Duodenal mucosa (tissue), 2 donors: Measurements from ENCODE around the gene HBE1.
"Not testable (repeated sequence)": the region's sequence is repeated elsewhere in the genome, so short reads cannot be mapped to it uniquely, and the experiment has no call there.

Source experiments
- H3K27ac ChIP-seq: one replicate; pipeline ENCODE4 v1.7.0; 2013; ENCODE audit warnings: low read depth, low read length
- H3K27me3 ChIP-seq, 2 donors: one replicate each; pipeline ENCODE4 v1.7.0; 2013; ENCODE audit warnings: low read length in 2 of 2, control low read depth in 1 of 2; ENCODE audit not compliant: insufficient read depth in 2 of 2, control insufficient read depth in 1 of 2
- H3K36me3 ChIP-seq, 2 donors: one replicate each; pipeline ENCODE4 v1.7.0; 2013; ENCODE audit warnings: low read length in 2 of 2, control low read depth in 1 of 2; ENCODE audit not compliant: insufficient read depth in 2 of 2, control insufficient read depth in 1 of 2
- H3K4me1 ChIP-seq, 2 donors: one replicate each; pipeline ENCODE4 v1.7.0; 2013; ENCODE audit warnings: low read length in 2 of 2, control low read depth in 1 of 2; ENCODE audit not compliant: insufficient read depth in 2 of 2, control insufficient read depth in 1 of 2
- H3K4me3 ChIP-seq, 2 donors: one replicate each; pipeline ENCODE4 v1.7.0; 2013; ENCODE audit warnings: low read length in 2 of 2, low read depth in 1 of 2
- H3K9ac ChIP-seq, 2 donors: one replicate each; pipeline ENCODE4 v1.7.0; 2013; ENCODE audit warnings: low read length in 2 of 2, low read depth in 1 of 2
- H3K9me3 ChIP-seq, 2 donors: one replicate each; pipeline ENCODE4 v1.7.0; 2013; ENCODE audit warnings: low read length in 2 of 2, control low read depth in 1 of 2; ENCODE audit not compliant: control insufficient read depth in 1 of 2

HBE1 gene

DNA sequence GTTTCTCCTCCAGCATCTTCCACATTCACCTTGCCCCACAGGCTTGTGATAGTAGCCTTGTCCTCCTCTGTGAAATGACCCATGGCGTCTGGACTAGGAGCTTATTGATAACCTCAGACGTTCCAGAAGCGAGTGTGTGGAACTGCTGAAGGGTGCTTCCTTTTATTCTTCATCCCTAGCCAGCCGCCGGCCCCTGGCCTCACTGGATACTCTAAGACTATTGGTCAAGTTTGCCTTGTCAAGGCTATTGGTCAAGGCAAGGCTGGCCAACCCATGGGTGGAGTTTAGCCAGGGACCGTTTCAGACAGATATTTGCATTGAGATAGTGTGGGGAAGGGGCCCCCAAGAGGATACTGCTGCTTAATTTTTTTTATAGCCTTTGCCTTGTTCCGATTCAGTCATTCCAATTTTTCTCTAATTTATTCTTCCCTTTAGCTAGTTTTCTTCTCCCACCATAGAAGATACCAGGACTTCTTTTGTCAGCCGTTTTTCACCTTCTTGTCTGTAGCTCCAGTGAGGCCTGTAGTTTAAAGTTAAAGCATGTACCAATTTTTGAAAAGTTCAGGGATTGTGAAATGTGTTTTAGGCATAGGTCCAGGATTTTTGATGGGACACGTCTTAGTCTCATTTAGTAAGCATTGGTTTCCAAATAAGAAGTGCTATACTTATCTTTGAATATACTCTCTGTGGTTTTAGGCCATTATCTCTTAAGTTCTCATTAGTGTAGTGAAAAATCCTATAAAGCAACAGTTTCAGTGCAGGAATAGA lies 14.9 kb downstream of the HBE1 start, which contains the start of gene HBG2:
HBG2 (minus strand) TSS at position 136 of the 768 bp plus-strand sequence; CDS start at position 83, 53 bp downstream.
- H3K27me3 ChIP-seq, H3K4me1 ChIP-seq, H3K4me3 ChIP-seq, H3K36me3 ChIP-seq, H3K27ac ChIP-seq, H3K9me3 ChIP-seq, H3K9ac ChIP-seq: not testable (repeated sequence)

DNA sequence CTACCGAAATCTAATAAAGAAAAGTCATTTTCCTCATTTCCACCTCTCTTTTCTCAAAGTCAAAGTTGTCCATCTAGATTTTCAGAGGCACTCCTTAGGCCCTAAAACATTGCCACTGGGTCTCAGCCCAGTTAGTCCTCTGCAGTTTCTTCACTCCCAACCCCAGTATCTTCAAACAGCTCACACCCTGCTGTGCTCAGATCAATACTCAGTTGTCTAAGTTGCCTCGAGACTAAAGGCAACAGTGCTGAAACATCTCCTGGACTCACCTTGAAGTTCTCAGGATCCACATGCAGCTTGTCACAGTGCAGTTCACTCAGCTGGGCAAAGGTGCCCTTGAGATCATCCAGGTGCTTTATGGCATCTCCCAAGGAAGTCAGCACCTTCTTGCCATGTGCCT lies 15.7 kb downstream of the HBE1 start:
- not testable (repeated sequence) for H3K27me3 ChIP-seq, H3K4me3 ChIP-seq

DNA sequence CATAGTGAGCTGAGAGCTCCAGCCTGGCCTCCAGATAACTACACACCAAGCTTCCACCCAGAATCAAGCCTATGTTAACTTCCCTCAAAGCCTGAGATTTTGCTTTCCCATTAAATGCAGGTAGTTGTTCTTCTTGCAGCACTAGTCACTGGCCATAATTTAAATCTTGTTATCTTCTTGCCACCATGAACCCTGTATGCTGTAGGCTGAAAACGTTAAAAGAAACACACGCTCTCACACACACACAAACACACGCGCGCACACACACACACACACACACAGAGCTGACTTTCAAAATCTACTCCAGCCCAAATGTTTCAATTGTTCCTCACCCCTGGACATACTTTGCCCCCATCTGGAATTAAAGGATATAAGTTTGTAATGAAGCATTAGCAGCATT lies 16.3 kb downstream of the HBE1 start:
- not testable (repeated sequence) for H3K27me3 ChIP-seq, H3K4me3 ChIP-seq

More for the DNA sequence above, 15.7 kb downstream of the HBE1 start:
- H3K27ac ChIP-seq, H3K9ac ChIP-seq, H3K9me3 ChIP-seq, H3K4me1 ChIP-seq, H3K36me3 ChIP-seq: not testable (repeated sequence)

DNA sequence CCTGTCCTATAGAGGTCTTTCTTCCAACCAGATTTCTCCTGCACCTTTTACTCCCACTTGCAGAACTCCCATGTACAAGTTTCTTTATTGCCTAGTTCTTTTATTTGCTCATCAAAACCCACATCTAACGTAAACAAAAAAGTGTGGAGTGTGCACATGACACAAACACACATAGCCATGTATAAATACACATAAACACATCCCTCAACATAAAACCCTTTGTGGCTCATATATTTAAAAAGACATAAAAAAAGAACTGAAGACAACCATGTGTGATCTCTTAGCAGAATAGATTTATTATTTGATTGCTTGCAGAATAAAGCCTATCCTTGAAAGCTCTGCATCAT lies 16.9 kb downstream of the HBE1 start:
- Histone ChIP-seq H3K9ac (no peak overlapping the region), H3K27me3 (no peaks in the 10 kb centered on the region), H3K4me1 (no peaks in the 10 kb centered on the region), H3K9me3 (no peaks in the 10 kb centered on the region), H3K36me3 (no peaks in the 10 kb centered on the region), H3K4me3 (no peak overlapping the region), H3K27ac (no peak overlapping the region)

More for the DNA sequence above, 16.3 kb downstream of the HBE1 start:
- H3K9ac ChIP-seq, H3K4me1 ChIP-seq, H3K9me3 ChIP-seq, H3K27ac ChIP-seq, H3K36me3 ChIP-seq: not testable (repeated sequence)

DNA sequence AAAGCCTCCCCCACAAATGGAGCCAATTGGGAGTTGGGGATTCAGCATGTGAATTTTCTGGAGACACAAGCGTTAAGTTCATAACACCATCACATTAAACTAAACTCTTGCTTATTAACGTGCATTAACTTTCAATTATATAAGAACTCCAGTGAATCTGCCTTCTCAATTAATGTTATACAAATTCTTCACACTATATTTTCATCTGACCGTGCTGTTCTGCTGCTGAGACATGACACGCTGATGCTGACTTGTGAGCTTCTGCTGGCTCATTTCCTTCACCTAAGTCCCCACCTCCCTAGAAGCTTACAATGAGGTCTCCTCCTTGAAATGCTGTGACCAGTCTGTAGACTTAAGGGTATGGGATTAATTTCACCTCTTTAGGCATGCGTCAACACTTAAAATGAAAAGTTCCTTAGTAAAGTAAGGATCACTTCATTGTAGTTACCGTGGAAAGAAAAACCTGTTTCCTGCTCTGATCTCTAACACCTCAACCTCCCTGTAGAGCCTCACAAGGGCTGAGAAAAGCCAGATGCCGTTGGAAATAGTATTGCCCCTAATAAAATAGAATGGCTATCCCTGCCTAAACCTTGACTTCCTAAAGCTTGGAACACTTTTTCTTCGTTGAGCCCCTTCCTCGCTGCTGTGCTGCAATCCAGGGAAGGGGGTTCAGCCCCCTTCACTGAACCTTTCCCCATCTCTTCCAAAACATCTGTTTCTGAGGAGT lies 17.4 kb downstream of the HBE1 start:
- Histone ChIP-seq H3K4me3 (no peak overlapping the region), H3K4me1 (no peaks in the 10 kb centered on the region)

DNA sequence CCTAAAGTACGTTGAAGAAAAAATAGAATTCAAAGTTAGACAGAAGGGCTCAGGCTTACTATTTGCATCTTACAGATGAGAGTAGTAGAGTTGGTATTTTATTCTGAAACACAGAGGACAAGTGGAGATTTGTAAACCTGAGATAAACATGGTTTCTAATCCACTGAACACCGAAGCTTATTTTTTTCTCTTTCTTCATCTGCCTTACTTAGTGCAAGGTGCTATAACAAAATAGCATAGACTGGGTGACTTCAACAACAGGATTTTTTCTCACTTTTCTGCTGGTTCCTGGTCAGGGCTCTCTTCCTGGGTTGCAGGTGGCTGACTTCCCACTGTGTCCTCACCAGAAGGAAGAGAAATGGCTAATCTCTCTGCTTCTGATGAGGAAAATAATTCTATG lies 18.0 kb downstream of the HBE1 start:
- Histone ChIP-seq H3K27me3 (no peaks in the 10 kb centered on the region), H3K9ac (no peak overlapping the region), H3K27ac (no peak overlapping the region), H3K4me1 (no peaks in the 10 kb centered on the region), H3K36me3 (no peaks in the 10 kb centered on the region), H3K4me3 (no peak overlapping the region), H3K9me3 (no peaks in the 10 kb centered on the region)

More for the DNA sequence above, 17.4 kb downstream of the HBE1 start:
- no peaks in the 10 kb centered on the region for H3K27me3 ChIP-seq
- no peaks in the 10 kb centered on the region for H3K9me3 ChIP-seq
- no peak overlapping the region for H3K9ac ChIP-seq
- H3K27ac ChIP-seq: no peak overlapping the region
- no peaks in the 10 kb centered on the region for H3K36me3 ChIP-seq

DNA sequence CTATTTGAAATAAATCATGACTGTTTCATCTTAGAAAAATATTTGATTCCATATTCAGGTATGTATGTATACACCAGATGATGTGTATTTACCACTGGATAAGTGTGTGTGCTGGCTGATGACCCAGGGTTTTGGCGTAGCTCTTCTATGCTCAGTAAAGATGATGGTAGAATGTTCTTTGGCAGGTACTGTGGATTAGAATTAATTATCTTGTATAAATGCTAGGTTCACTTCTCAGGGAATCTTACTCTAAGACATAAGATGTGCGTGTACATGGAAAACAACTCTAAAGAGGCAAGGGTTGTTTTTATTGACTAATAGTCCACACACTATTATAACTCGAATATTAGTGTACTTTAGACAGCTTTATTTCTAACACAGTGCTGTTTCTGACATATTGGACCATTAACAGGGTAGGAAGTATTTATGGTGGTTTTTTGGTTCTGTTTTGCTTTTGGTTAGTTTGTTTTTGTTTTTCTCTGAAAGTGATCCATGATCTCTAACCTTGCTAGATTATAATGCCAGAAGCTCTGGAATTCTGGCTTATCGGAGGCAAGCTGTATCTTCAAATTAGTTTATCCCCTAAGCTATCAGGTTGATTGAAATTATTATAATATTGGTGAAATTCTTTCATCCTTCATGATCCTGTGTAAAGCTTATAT lies 19.1 kb downstream of the HBE1 start:
- no peaks in the 10 kb centered on the region for H3K27me3 ChIP-seq
- no peak overlapping the region for H3K4me3 ChIP-seq
- no peaks in the 10 kb centered on the region for H3K9me3 ChIP-seq
- H3K27ac ChIP-seq: no peak overlapping the region
- no peaks in the 10 kb centered on the region for H3K36me3 ChIP-seq
- H3K4me1 ChIP-seq: no peaks in the 10 kb centered on the region
- H3K9ac ChIP-seq: no peak overlapping the region

DNA sequence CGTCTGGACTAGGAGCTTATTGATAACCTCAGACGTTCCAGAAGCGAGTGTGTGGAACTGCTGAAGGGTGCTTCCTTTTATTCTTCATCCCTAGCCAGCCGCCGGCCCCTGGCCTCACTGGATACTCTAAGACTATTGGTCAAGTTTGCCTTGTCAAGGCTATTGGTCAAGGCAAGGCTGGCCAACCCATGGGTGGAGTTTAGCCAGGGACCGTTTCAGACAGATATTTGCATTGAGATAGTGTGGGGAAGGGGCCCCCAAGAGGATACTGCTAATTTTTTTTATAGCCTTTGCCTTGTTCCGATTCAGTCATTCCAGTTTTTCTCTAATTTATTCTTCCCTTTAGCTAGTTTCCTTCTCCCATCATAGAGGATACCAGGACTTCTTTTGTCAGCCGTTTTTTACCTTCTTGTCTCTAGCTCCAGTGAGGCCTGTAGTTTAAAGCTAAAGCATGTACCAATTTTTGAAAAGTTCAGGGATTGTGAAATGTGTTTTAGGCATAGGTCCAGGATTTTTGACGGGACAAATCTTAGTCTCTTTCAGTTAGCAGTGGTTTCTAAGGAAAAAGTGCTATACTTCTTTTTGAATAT lies 19.8 kb downstream of the HBE1 start, which contains the start of gene HBG1:
HBG1 (minus strand) TSS at position 51 of the 590 bp plus-strand sequence. CDS start 53 bp downstream, outside the sequence.
- not testable (repeated sequence) for H3K27me3 ChIP-seq, H3K4me1 ChIP-seq, H3K27ac ChIP-seq, H3K9ac ChIP-seq, H3K4me3 ChIP-seq, H3K36me3 ChIP-seq, H3K9me3 ChIP-seq

DNA sequence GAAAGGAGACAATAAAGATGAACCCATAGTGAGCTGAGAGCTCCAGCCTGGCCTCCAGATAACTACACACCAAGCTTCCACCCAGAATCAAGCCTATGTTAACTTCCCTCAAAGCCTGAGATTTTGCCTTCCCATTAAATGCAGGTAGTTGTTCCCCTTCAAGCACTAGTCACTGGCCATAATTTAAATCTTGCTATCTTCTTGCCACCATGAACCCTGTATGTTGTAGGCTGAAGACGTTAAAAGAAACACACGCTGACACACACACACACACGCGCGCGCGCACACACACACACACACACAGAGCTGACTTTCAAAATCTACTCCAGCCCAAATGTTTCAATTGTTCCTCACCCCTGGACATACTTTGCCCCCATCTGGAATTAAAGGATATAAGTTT lies 21.2 kb downstream of the HBE1 start:
- not testable (repeated sequence) for H3K4me1 ChIP-seq, H3K9ac ChIP-seq, H3K4me3 ChIP-seq, H3K36me3 ChIP-seq, H3K27ac ChIP-seq, H3K27me3 ChIP-seq, H3K9me3 ChIP-seq
